ENCODE data around the gene LCNL1.
A peak's percentile ranks its signal among the peaks of the same experiment; 100 is the strongest.

The LCNL1 gene

DNA sequence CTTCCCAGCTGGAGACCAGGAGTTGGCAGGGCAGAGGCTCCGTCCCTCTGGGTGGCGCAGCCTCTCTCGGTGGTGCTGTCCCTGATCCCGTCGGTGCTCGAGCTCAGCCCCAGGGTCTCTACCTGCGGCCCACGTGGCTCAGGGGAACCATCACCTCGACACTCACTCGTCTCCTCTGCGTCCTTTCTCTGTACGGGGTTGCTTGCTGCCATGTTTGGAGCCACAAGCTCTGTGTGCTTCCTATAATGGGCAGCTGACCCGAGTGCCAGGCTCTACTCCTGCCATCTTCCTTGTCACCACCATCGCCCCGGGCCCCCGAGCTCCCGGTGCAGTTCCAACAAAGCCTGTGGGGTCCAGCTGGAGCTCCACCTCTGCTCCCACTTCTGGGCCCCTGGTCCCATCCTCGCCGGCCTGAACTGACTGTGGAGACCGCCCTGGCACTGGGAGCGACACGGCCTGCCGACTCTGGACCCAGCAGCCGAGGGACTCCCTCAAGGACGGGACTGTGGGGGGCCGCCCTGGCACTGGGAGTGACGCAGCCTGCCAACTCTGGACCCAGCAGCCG lies 43.3 kb upstream of the LCNL1 start:
- H3K36me3 Mint-ChIP-seq (ENCODE audit: low read depth), result peaks cover 34% of the 10 kb centered on the region
- H3K27me3 Mint-ChIP-seq (ENCODE audit: low read depth), result no peaks in the 10 kb centered on the region
- H3K4me1 Mint-ChIP-seq, result no peaks in the 10 kb centered on the region
- H3K4me3 Mint-ChIP-seq, result peak overlapping the region in 1 of 3 experiments; percentile 16
- no peaks in the 10 kb centered on the region for H3K9me3 Mint-ChIP-seq
- no peak overlapping the region for H3K27ac Mint-ChIP-seq
- TF ChIP-seq, protein P1, sequence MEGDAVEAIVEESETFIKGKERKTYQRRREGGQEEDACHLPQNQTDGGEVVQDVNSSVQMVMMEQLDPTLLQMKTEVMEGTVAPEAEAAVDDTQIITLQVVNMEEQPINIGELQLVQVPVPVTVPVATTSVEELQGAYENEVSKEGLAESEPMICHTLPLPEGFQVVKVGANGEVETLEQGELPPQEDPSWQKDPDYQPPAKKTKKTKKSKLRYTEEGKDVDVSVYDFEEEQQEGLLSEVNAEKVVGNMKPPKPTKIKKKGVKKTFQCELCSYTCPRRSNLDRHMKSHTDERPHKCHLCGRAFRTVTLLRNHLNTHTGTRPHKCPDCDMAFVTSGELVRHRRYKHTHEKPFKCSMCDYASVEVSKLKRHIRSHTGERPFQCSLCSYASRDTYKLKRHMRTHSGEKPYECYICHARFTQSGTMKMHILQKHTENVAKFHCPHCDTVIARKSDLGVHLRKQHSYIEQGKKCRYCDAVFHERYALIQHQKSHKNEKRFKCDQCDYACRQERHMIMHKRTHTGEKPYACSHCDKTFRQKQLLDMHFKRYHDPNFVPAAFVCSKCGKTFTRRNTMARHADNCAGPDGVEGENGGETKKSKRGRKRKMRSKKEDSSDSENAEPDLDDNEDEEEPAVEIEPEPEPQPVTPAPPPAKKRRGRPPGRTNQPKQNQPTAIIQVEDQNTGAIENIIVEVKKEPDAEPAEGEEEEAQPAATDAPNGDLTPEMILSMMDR (IDR thresholded peaks at IDR 0.05; ENCODE audit: unreplicated experiment in 3 of 3), result no peak

DNA sequence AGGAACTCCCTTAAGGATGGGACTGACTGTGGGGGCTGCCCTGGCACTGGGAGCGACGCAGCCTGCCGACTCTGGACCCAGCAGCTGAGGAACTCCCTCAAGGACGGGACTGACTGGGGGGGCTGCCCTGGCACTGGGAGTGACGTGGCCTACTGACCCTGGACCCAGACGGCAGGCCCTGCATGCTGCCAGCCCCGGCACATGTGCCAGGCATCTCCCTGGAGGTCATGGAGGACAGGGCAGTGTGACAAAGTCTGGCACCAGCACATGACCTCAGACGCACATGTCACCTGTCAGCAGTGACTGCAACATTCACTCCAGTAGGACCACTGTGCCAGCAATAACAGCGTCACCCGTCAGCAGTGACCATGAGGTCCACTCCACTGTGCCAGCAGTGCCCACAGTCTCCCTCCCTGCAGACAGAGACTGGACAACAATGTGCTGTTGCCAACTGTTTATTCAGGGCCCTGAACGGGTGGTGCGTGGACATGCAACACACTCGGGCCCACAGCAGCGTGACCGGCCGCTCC lies 42.7 kb upstream of the LCNL1 start:
- Mint-ChIP-seq H3K36me3 (ENCODE audit: low read depth) (peaks cover 30% of the 10 kb centered on the region), H3K9me3 (no peaks in the 10 kb centered on the region), H3K27me3 (ENCODE audit: low read depth) (no peaks in the 10 kb centered on the region), H3K4me1 (no peaks in the 10 kb centered on the region), H3K27ac (no peak overlapping the region), H3K4me3 (no peak overlapping the region)
- TF ChIP-seq, protein P1 (IDR thresholded peaks at IDR 0.05; ENCODE audit: unreplicated experiment in 3 of 3), result no peak

DNA sequence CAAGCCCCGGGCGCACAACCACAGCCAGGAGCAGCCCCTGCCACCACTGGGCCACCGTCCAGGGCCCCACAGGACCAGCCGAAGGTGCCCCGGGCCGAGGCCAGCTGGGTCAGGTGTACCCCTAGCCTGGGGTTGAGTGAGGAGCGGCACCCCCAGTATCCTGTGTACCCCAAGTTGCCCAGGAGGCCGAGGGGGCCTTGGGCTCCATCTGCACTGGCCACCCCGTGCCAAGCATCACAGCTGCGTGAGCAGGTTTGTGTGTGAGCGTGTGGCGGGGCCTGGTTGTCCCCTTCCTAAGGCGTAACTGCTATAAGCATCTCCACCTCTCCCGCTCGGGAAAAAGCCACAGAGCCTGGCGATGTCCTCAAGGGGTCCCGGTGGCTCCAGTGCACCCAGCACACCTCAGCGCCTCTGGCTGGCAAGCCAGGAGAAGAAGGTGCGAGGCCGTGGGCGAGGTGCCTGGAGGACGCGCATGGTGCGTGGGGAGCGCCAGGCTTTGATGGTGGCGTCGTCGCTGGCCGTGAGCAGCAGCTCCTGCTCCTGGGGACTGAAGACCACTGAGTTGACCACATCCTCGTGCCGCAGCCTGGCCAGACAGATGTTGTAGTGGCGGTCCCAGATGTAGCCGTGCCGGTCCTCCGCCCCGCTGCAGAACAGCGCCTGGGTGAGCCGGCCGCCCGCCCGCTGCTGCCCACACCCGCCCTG lies 42.1 kb upstream of the LCNL1 start:
- no peak overlapping the region for H3K4me3 Mint-ChIP-seq
- H3K9me3 Mint-ChIP-seq, result no peaks in the 10 kb centered on the region
- H3K27me3 Mint-ChIP-seq (ENCODE audit: low read depth), result no peaks in the 10 kb centered on the region
- H3K36me3 Mint-ChIP-seq (ENCODE audit: low read depth), result peaks cover 28% of the 10 kb centered on the region
- H3K4me1 Mint-ChIP-seq, result no peaks in the 10 kb centered on the region
- H3K27ac Mint-ChIP-seq, result no peak overlapping the region
- TF ChIP-seq, protein P1 (IDR thresholded peaks at IDR 0.05; ENCODE audit: unreplicated experiment in 3 of 3), result no peak

DNA sequence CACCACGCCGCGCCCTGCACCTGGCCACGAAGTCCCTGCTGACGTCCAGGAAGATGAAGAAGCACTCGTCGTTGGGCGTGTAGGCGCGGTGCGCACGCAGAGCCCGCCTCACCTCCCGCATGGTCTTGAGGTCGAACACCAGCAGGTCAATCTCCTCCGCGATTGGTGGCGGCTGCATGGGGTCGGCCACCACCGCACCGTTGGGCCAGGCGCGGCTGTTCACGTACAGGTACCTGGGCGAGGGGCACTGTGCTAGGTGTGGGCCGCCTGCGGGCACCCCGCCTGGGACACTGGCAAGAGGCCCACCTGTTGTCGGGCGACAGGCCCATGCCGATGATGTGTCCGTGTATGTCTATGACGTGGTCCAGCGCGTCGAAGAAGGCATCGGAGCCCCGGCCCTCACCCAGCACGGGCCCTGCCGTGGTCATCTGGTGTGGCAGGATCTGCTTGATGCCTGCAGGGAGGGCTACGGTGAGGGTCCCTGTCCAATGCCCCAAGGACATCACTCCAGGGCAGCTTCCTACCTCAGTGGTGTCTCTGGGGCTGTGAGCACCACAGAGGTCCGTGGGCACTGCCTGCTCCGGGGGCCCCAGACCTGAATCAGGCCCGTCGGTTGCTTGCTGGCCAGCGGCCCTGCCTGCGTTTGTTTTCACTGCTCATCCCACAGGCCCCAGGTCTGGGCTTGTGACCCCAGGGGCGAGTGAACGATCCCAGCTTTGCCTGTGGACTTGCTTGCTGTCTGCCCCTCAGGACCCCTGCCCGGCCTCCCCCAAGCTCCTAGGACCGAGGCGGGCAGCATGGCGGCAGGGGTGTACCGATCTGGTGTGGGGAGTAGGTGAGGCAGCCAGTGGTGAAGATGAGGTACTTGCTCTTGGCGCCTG lies 41.3 kb upstream of the LCNL1 start:
- Mint-ChIP-seq H3K4me3 (no peak overlapping the region), H3K27me3 (ENCODE audit: low read depth) (no peaks in the 10 kb centered on the region)

DNA sequence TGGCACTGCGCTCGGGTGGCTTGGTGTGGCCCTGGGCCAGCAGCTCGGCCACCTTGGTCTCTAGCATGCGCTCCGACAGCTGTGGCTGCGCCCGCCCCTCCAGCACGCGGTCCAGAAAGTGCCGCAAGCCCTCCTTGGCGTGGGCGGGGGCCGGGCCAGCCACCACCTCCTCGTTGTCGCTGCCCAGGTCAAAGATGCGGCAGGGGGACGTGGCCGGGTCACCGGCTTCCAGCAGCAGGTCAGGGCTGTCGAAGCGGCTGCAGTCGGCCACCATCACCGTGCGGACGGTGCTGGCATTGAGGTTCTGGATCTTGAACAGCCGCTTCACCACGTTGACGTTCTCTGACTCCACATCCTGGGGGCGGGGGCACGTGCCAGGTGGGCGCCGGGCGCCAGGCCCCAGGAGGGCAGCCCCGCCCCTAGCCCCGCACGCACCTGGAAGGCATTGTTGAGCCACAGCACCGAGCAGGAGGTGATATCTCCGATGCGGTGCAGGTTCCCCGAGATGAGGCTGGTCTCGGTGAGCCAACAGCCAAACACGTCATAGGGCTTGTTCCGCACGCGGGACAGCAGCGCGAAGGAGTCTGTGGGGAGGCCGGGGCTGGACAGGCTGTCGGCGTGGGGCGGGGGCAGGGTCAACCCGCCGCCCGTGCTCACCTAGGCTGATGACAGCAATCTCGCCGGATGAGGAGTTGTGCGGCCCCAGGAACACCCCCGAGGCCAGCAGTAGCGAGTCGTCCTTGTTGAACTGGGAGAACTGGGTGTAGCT lies 40.5 kb upstream of the LCNL1 start:
- Mint-ChIP-seq H3K4me1 (peaks cover 4% of the 10 kb centered on the region), H3K36me3 (ENCODE audit: low read depth) (peaks cover 21% of the 10 kb centered on the region), H3K27me3 (ENCODE audit: low read depth) (no peaks in the 10 kb centered on the region), H3K9me3 (no peaks in the 10 kb centered on the region), H3K4me3 (peak overlapping the region; percentile 69 to 72 (median 70)), H3K27ac (no peak overlapping the region)
- TF ChIP-seq, protein P1 (IDR thresholded peaks at IDR 0.05; ENCODE audit: unreplicated experiment in 3 of 3), result no peak

More for the DNA sequence above, 41.3 kb upstream of the LCNL1 start:
- peaks cover 25% of the 10 kb centered on the region for H3K36me3 Mint-ChIP-seq (ENCODE audit: low read depth)
- no peaks in the 10 kb centered on the region for H3K4me1 Mint-ChIP-seq
- H3K9me3 Mint-ChIP-seq, result no peaks in the 10 kb centered on the region
- TF ChIP-seq, protein P1 (IDR thresholded peaks at IDR 0.05; ENCODE audit: unreplicated experiment in 3 of 3), result no peak
- H3K27ac Mint-ChIP-seq, result no peak overlapping the region
